Sigmoid colon (tissue), 4 donors: ENCODE data around the gene SORCS2.

Source experiments
- POLR2A ChIP-seq, 2 donors: fragments of 450-650 bp; IDR thresholded peaks; one replicate each; pipeline ENCODE4 v1.6.1; 2016; ENCODE audit warnings: antibody characterized with exemption in 2 of 2, mild to moderate bottlenecking in 2 of 2, moderate library complexity in 2 of 2
- POLR2AphosphoS5 ChIP-seq, 4 donors: sonication (generic); formaldehyde crosslinking; IDR thresholded peaks; one replicate each; pipeline ENCODE4 v1.6.1; 2017; ENCODE audit warnings: antibody characterized with exemption in 4 of 4
- TF ChIP-seq, protein P1 (sequence below), 4 experiments: fragments of 450-650 bp in 3 of 4; fragments of 200-600 bp in 1 of 4; IDR thresholded peaks; one replicate each; pipeline ENCODE4 v1.5.1; 2016 to 2019; ENCODE audit warnings: antibody characterized with exemption in 4 of 4, mild to moderate bottlenecking in 3 of 4, moderate library complexity in 2 of 4

GRCh38 chr4:7414736-7415510, 222.6 kb downstream of the SORCS2 start:
- no peak for TF ChIP-seq POLR2AphosphoS5 (IDR thresholded peaks at IDR 0.05)
- TF ChIP-seq, protein P1, sequence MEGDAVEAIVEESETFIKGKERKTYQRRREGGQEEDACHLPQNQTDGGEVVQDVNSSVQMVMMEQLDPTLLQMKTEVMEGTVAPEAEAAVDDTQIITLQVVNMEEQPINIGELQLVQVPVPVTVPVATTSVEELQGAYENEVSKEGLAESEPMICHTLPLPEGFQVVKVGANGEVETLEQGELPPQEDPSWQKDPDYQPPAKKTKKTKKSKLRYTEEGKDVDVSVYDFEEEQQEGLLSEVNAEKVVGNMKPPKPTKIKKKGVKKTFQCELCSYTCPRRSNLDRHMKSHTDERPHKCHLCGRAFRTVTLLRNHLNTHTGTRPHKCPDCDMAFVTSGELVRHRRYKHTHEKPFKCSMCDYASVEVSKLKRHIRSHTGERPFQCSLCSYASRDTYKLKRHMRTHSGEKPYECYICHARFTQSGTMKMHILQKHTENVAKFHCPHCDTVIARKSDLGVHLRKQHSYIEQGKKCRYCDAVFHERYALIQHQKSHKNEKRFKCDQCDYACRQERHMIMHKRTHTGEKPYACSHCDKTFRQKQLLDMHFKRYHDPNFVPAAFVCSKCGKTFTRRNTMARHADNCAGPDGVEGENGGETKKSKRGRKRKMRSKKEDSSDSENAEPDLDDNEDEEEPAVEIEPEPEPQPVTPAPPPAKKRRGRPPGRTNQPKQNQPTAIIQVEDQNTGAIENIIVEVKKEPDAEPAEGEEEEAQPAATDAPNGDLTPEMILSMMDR (IDR thresholded peaks at IDR 0.05) = no peak
- TF ChIP-seq POLR2A (IDR thresholded peaks at IDR 0.05) = no peak
